ENCODE measurements around the gene VPS72. TPM values are rescaled to one million over a fixed set of nuclear protein-coding genes. Genes with fewer than 3 reads are reported as not detected.

The VPS72 gene
- total and polyA plus RNA-seq, 2 donors, result 40.2 to 47.2 TPM

DNA sequence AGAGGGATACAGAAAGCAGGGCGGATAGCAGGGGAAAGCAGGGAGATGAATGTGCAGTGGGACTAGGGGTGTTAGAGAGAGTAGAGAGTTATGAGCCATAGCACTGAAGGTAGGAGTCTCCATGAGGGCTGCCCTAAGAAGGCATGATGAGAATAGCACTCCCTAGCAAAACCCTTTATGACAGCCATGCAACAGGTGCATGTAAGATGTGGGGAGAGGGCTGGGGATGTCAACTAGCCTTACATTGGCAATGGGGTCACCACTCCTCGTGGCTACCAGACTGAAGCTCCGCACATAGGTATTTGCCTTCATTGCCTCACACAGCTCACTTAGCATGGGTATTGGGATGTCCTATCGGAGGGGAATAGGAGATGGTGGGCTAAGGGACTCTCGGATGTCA, 18.8 kb downstream of the VPS72 start:
- H3K27me3 ChIP-seq (ENCODE audit: control insufficient read depth in 2 of 2, insufficient read depth in 1 of 2, low read length in 1 of 2), result no peaks in the 10 kb centered on the region
- WGBS, result 98% methylated on average over 5 of the region's 5 CpGs

DNA sequence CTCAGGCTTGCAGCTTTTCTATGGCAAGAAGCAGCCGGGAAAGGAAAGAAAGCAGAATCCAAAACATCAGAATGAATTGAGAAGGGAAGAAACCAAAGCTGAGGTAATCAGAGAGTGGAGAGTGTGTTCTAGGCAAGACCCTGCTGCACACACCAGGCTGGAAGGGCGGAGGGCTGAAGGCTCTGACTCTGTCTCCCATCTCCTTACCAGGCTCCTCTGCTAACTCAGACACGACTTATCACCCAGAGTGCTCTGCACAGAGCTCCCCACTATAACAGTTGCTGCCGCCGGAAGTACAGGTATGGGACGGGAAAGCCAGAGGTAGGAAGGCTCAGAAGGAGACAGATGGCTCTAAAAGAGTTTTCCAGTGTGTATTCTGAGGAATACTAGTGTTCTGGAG, 22.9 kb downstream of the VPS72 start:
- WGBS, result 94% methylated on average over 6 of the region's 6 CpGs
- Histone ChIP-seq H3K4me3 (ENCODE audit: low read length in 2 of 2) (peak overlapping the region in 1 of 2 donors; percentile 64), H3K4me1 (ENCODE audit: control insufficient read depth in 2 of 2, insufficient read depth in 2 of 2, low read length in 2 of 2) (peaks cover 14 to 27% of the 10 kb centered on the region in 2 donors)

More for the DNA sequence above, 18.8 kb downstream of the VPS72 start:
- Histone ChIP-seq H3K4me3 (ENCODE audit: low read length in 2 of 2) (no peak overlapping the region), H3K27ac (ENCODE audit: low read depth in 1 of 2, low read length in 1 of 2) (no peak overlapping the region), H3K4me1 (ENCODE audit: control insufficient read depth in 2 of 2, insufficient read depth in 2 of 2, low read length in 2 of 2) (peaks cover 9 to 10% of the 10 kb centered on the region in 2 donors), H3K9me3 (ENCODE audit: control insufficient read depth in 2 of 2, insufficient read depth in 1 of 2, low read length in 1 of 2) (no peaks in the 10 kb centered on the region), H3K36me3 (ENCODE audit: control insufficient read depth in 2 of 2, insufficient read depth in 2 of 2, low read length in 1 of 2) (peaks cover 59 to 60% of the 10 kb centered on the region in 2 donors)
- no peak for DNase-seq (ENCODE audit: low read depth in 6 of 9, low spot score in 9 of 9)

DNA sequence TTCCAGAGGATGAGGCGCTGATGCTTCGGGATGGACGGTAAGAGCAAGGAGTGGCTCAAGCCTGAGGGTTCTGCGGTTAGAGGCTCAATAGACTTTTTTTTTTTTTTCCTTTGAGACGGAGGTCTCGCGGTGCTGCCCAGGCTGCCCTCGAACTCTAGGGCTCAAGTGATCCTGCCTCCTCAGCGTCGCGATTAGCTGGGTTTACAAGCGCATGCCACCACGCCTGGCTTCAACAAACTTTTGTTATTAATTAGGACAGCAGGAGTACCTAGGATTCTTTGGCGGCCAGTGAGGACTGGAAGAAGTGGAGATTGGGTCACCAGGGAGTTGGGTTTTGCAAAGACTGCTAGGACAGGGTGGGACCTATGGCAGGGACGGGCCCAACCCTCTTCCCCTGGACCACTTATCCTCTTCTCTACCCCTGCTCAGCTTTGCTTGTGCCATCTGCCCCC, 23.5 kb downstream of the VPS72 start:
- Histone ChIP-seq H3K4me3 (ENCODE audit: low read length in 2 of 2) (peak overlapping the region; percentile 64 to 94), H3K27ac (ENCODE audit: low read depth in 1 of 2, low read length in 1 of 2) (peak overlapping the region; percentile 77 to 85), H3K4me1 (ENCODE audit: control insufficient read depth in 2 of 2, insufficient read depth in 2 of 2, low read length in 2 of 2) (peaks cover 14 to 27% of the 10 kb centered on the region in 2 donors), H3K9me3 (ENCODE audit: control insufficient read depth in 2 of 2, insufficient read depth in 1 of 2, low read length in 1 of 2) (peaks cover 0 to 7% of the 10 kb centered on the region in 2 donors), H3K36me3 (ENCODE audit: control insufficient read depth in 2 of 2, insufficient read depth in 2 of 2, low read length in 1 of 2) (peaks cover 37 to 45% of the 10 kb centered on the region in 2 donors), H3K27me3 (ENCODE audit: control insufficient read depth in 2 of 2, insufficient read depth in 1 of 2, low read length in 1 of 2) (no peaks in the 10 kb centered on the region)
- 7% methylated on average over 15 of the region's 15 CpGs for WGBS
- DNase-seq (ENCODE audit: low read depth in 6 of 9, low spot score in 9 of 9), result no peak

More for the DNA sequence above, 22.9 kb downstream of the VPS72 start:
- H3K9me3 ChIP-seq (ENCODE audit: control insufficient read depth in 2 of 2, insufficient read depth in 1 of 2, low read length in 1 of 2), result peaks cover 0 to 7% of the 10 kb centered on the region in 2 donors
- no peaks in the 10 kb centered on the region for H3K27me3 ChIP-seq (ENCODE audit: control insufficient read depth in 2 of 2, insufficient read depth in 1 of 2, low read length in 1 of 2)
- H3K27ac ChIP-seq (ENCODE audit: low read depth in 1 of 2, low read length in 1 of 2), result no peak overlapping the region
- peaks cover 37 to 42% of the 10 kb centered on the region in 2 donors for H3K36me3 ChIP-seq (ENCODE audit: control insufficient read depth in 2 of 2, insufficient read depth in 2 of 2, low read length in 1 of 2)
- DNase-seq (ENCODE audit: low read depth in 6 of 9, low spot score in 9 of 9), result no peak

DNA sequence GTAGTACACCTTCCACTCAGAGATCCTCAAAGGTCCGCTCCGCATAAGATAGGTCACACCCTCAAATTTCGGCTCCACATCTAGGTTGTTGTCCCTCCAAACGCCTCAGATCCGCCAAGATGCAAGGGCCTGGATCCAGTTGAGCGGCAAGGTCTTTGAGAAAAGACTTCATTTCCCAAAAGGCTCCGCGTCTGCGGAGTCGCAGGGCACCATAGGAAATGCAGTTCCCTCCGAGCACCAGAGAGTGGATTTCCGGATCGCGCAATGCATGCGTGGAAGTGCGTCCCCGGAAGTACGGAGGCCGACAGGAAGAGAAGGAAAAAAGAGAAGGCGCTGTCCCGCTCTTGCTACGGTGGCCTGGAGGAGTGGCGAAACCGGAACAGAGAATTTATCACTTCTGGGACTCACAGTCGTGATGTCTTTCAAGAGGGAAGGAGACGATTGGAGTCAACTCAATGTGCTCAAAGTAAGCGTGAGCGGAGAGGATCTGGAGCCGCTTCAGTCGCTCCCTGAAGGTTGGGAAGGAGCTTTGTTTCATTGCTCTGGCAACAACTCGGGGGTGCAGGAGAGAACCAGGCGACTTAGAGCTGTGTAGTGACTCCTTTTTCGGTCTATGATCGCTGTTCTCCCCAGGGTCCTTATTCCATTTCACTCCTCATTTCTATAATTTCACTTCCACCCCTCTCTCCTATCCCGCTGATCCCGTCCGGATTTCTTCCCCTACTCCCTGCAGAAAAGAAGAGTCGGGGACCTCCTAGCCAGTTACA, 24.1 kb downstream of the VPS72 start, which contains the start of the genes LYSMD1 and SCNM1:
Gene LYSMD1 (minus strand): TSS at position 165 of the 767 bp plus-strand sequence. CDS start 644 bp downstream, outside the sequence.
Gene SCNM1 (plus strand): TSS at position 407 of the 767 bp plus-strand sequence. CDS start 9 bp downstream, at position 416.
- Histone ChIP-seq H3K4me3 (ENCODE audit: low read length in 2 of 2) (peak within 1 kb of the TSS; percentile 64 to 94), H3K27ac (ENCODE audit: low read depth in 1 of 2, low read length in 1 of 2) (peak within 1 kb of the TSS; percentile 81 to 85), H3K36me3 (ENCODE audit: control insufficient read depth in 2 of 2, insufficient read depth in 2 of 2, low read length in 1 of 2) (peaks cover 36 to 44% of the 10 kb centered on the region in 2 donors), H3K27me3 (ENCODE audit: control insufficient read depth in 2 of 2, insufficient read depth in 1 of 2, low read length in 1 of 2) (no peaks in the 10 kb centered on the region), H3K9me3 (ENCODE audit: control insufficient read depth in 2 of 2, insufficient read depth in 1 of 2, low read length in 1 of 2) (peaks cover 0 to 7% of the 10 kb centered on the region in 2 donors), H3K4me1 (ENCODE audit: control insufficient read depth in 2 of 2, insufficient read depth in 2 of 2, low read length in 2 of 2) (peaks cover 14 to 27% of the 10 kb centered on the region in 2 donors)
- DNase-seq (ENCODE audit: low read depth in 6 of 9, low spot score in 9 of 9), result peak; percentile 96 to 100 (median 98)
- WGBS, result under 1% methylated on average over 38 of the region's 38 CpGs

DNA sequence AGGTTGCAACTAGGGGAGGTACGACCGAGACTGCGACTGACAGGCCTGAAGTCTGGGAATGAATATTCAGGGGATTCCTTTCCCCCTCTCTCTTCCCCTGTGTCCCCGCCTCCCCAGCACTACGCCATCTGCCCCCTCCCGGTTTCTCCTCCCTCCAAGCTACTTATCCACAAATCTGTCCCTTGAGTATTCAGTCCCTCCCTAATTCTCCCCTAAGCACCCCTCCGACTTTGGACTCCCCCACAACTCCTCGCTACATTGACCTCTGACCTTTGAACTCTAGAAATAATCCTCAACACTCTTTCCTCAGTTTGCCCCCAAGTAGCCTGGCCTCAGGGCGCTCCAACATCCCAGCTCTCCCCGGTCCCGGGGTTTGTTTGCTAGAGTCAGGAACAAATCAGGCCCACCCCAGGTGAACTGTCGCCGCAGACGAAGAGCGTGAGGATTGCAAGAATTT, 24.7 kb downstream of the VPS72 start:
- Histone ChIP-seq H3K4me3 (ENCODE audit: low read length in 2 of 2) (peak overlapping the region; percentile 64 to 94), H3K4me1 (ENCODE audit: control insufficient read depth in 2 of 2, insufficient read depth in 2 of 2, low read length in 2 of 2) (peaks cover 14 to 27% of the 10 kb centered on the region in 2 donors), H3K27me3 (ENCODE audit: control insufficient read depth in 2 of 2, insufficient read depth in 1 of 2, low read length in 1 of 2) (no peaks in the 10 kb centered on the region), H3K9me3 (ENCODE audit: control insufficient read depth in 2 of 2, insufficient read depth in 1 of 2, low read length in 1 of 2) (peaks cover 0 to 7% of the 10 kb centered on the region in 2 donors), H3K36me3 (ENCODE audit: control insufficient read depth in 2 of 2, insufficient read depth in 2 of 2, low read length in 1 of 2) (peaks cover 35 to 44% of the 10 kb centered on the region in 2 donors), H3K27ac (ENCODE audit: low read depth in 1 of 2, low read length in 1 of 2) (peak overlapping the region; percentile 6 to 81)
- 40% methylated on average over 15 of the region's 15 CpGs for WGBS
- no peak for DNase-seq (ENCODE audit: low read depth in 6 of 9, low spot score in 9 of 9)

DNA sequence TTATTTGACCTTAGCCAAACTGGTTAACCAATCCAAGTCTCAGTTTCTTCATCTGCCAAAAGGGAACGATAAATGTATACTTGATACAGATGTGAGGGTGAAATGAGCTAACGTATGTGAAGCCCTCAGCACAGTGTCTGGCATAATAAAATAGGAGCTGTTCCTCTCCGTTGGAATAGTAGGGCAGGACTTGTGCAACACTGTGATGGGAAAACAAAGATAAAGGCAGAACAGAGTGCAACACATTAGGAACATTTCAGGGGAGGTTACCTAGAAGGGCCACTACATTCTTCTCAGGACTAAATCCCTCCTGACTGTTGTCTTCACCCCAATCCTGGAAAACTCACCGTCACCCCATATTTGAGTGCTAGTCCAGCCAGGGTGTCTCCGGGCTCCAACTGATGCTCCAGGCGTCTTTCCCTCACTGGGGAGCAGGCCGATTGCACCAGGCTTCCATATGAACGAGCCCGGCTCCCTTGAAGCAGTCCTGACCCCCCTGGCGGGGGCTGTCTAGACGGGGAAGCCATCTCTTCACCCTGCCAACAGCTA, 25.2 kb downstream of the VPS72 start:
- peak overlapping the region; percentile 64 to 94 for H3K4me3 ChIP-seq (ENCODE audit: low read length in 2 of 2)
- peak overlapping the region in 1 of 2 donors; percentile 81 for H3K27ac ChIP-seq (ENCODE audit: low read depth in 1 of 2, low read length in 1 of 2)
- DNase-seq (ENCODE audit: low read depth in 6 of 9, low spot score in 9 of 9), result no peak
- H3K9me3 ChIP-seq (ENCODE audit: control insufficient read depth in 2 of 2, insufficient read depth in 1 of 2, low read length in 1 of 2), result peaks cover 0 to 7% of the 10 kb centered on the region in 2 donors
- WGBS, result 81% methylated on average over 11 of the region's 11 CpGs
- peaks cover 17 to 31% of the 10 kb centered on the region in 2 donors for H3K4me1 ChIP-seq (ENCODE audit: control insufficient read depth in 2 of 2, insufficient read depth in 2 of 2, low read length in 2 of 2)
- H3K36me3 ChIP-seq (ENCODE audit: control insufficient read depth in 2 of 2, insufficient read depth in 2 of 2, low read length in 1 of 2), result peaks cover 31 to 44% of the 10 kb centered on the region in 2 donors
- no peaks in the 10 kb centered on the region for H3K27me3 ChIP-seq (ENCODE audit: control insufficient read depth in 2 of 2, insufficient read depth in 1 of 2, low read length in 1 of 2)

DNA sequence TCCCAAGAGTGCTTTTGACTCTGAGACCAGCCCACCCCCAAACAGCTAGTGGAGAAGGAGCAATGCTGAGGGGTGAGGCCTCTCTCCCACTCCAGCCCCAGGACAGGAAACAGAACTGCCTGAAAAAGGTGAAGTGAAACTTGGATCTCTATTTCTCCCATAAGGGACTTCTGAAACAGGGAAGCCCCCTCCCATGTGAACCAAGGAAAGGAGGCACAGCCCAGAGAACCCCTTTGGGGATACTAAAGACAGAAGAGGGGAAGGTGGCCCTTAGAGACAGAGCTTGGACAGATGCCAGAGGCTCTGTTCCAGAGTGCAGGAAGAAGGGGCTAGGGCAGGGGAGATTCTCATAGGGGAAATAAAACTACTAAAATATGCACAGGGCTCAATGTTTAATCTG, 30.6 kb downstream of the VPS72 start:
- H3K36me3 ChIP-seq (ENCODE audit: control insufficient read depth in 2 of 2, insufficient read depth in 2 of 2, low read length in 1 of 2), result peaks cover 21 to 44% of the 10 kb centered on the region in 2 donors
- no peaks in the 10 kb centered on the region for H3K9me3 ChIP-seq (ENCODE audit: control insufficient read depth in 2 of 2, insufficient read depth in 1 of 2, low read length in 1 of 2)
- DNase-seq (ENCODE audit: low read depth in 6 of 9, low spot score in 9 of 9), result no peak
- peaks cover 19 to 50% of the 10 kb centered on the region in 2 donors for H3K4me1 ChIP-seq (ENCODE audit: control insufficient read depth in 2 of 2, insufficient read depth in 2 of 2, low read length in 2 of 2)
- H3K27me3 ChIP-seq (ENCODE audit: control insufficient read depth in 2 of 2, insufficient read depth in 1 of 2, low read length in 1 of 2), result no peaks in the 10 kb centered on the region
- H3K4me3 ChIP-seq (ENCODE audit: low read length in 2 of 2), result no peak overlapping the region
- H3K27ac ChIP-seq (ENCODE audit: low read depth in 1 of 2, low read length in 1 of 2), result peak overlapping the region; percentile 15 to 78

DNA sequence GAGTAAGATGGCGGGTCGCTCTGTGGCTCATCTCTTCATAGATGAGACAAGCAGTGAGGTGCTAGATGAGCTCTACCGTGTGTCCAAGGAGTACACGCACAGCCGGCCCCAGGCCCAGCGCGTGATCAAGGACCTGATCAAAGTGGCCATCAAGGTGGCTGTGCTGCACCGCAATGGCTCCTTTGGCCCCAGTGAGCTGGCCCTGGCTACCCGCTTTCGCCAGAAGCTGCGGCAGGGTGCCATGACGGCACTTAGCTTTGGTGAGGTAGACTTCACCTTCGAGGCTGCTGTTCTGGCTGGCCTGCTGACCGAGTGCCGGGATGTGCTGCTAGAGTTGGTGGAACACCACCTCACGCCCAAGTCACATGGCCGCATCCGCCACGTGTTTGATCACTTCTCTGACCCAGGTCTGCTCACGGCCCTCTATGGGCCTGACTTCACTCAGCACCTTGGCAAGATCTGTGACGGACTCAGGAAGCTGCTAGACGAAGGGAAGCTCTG, 31.2 kb downstream of the VPS72 start:
- Histone ChIP-seq H3K4me3 (ENCODE audit: low read length in 2 of 2) (peak overlapping the region in 1 of 2 donors; percentile 19), H3K27me3 (ENCODE audit: control insufficient read depth in 2 of 2, insufficient read depth in 1 of 2, low read length in 1 of 2) (no peaks in the 10 kb centered on the region), H3K4me1 (ENCODE audit: control insufficient read depth in 2 of 2, insufficient read depth in 2 of 2, low read length in 2 of 2) (peaks cover 19 to 46% of the 10 kb centered on the region in 2 donors), H3K36me3 (ENCODE audit: control insufficient read depth in 2 of 2, insufficient read depth in 2 of 2, low read length in 1 of 2) (peaks cover 21 to 38% of the 10 kb centered on the region in 2 donors), H3K9me3 (ENCODE audit: control insufficient read depth in 2 of 2, insufficient read depth in 1 of 2, low read length in 1 of 2) (no peaks in the 10 kb centered on the region), H3K27ac (ENCODE audit: low read depth in 1 of 2, low read length in 1 of 2) (peak overlapping the region; percentile 58 to 78)
- WGBS, result 95% methylated on average over 22 of the region's 22 CpGs
- DNase-seq (ENCODE audit: low read depth in 6 of 9, low spot score in 9 of 9), result no peak
